Kidney epithelial cell (primary cell): ENCODE measurements around the gene SP5. TPM values are rescaled to one million over a fixed set of nuclear protein-coding genes. Genes with fewer than 3 reads are reported as not detected.
"Not testable (repeated sequence)": the region's sequence is repeated elsewhere in the genome, so short reads cannot be mapped to it uniquely, and the experiment has no call there.

Source experiments
- DNase-seq: peaks from one replicate; pipeline ENCODE4 v3.0.0-alpha.2; 2010; ENCODE audit warnings: low read depth
- H3K27me3 ChIP-seq: 2 replicates; pipeline ENCODE4 v1.6.0; 2011; ENCODE audit warnings: low read length; ENCODE audit not compliant: control insufficient read depth, insufficient read depth
- H3K36me3 ChIP-seq: 2 replicates; pipeline ENCODE4 v1.5.1; 2011; ENCODE audit warnings: low read length; ENCODE audit not compliant: control insufficient read depth, insufficient read depth
- H3K4me3 ChIP-seq: 2 replicates; pipeline ENCODE4 v1.5.1; 2011; ENCODE audit warnings: low read depth, mild to moderate bottlenecking, control low read depth, low read length
- total RNA-seq: library from RNA; depleted of rRNA; stranded (reverse); fragments of >200 nt; gene quantifications from 2 replicates; pipeline ENCODE4 v1.2.3, GENCODE V29; 2015
- TF ChIP-seq, protein P1 (sequence below): IDR thresholded peaks from 2 replicates; pipeline ENCODE4 v1.5.1; 2011; ENCODE audit warnings: mild to moderate bottlenecking, moderate library complexity, low read length, control low read depth, inconsistent platforms; ENCODE audit not compliant: insufficient read depth, poor library complexity, severe bottlenecking

The SP5 gene
- total RNA-seq, 1 donor from 2014 or later, result not detected

DNA sequence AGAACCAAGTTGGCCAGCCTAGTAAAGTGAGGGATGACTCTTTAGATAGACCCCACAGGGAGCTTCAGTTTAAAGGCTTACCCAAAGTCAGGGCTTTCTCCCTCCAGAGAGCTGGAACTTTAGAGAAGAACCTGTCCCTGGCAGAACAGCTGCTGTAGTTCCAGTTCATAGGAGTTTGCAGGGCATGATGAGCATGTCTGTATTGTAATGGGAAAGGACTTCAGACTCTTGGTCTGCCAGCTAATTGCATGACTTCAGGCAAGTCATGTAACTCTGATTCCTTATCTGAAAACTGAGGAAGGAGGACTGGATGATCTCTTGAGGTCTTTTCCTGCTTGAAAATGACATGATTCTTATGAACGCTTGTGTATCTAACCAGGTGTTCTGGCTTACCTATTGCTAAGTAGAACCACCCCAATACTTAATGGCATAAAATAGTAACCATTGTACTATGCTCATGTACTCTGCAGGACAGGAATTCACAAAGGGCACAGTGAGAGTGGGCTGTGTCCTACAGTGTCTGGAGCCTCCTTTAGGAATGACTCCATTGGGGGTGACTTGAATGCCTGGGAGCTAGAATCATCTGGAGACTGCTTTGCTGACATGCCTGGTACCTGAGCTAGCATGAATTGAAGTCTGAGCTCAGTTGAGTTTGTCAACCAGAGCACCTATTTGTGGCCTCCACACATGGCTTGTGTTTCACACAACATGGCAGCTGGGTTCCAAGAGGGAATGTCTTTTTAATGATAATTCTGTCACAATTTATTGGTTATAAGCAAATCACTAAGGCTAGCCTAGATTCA, 18.9 kb downstream of the SP5 start:
- TF ChIP-seq, protein P1, sequence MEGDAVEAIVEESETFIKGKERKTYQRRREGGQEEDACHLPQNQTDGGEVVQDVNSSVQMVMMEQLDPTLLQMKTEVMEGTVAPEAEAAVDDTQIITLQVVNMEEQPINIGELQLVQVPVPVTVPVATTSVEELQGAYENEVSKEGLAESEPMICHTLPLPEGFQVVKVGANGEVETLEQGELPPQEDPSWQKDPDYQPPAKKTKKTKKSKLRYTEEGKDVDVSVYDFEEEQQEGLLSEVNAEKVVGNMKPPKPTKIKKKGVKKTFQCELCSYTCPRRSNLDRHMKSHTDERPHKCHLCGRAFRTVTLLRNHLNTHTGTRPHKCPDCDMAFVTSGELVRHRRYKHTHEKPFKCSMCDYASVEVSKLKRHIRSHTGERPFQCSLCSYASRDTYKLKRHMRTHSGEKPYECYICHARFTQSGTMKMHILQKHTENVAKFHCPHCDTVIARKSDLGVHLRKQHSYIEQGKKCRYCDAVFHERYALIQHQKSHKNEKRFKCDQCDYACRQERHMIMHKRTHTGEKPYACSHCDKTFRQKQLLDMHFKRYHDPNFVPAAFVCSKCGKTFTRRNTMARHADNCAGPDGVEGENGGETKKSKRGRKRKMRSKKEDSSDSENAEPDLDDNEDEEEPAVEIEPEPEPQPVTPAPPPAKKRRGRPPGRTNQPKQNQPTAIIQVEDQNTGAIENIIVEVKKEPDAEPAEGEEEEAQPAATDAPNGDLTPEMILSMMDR, result no peak
- H3K4me3 ChIP-seq, result no peak overlapping the region
- DNase-seq, result no peak
- no peaks in the 10 kb centered on the region for H3K36me3 ChIP-seq
- H3K27me3 ChIP-seq, result no peaks in the 10 kb centered on the region

DNA sequence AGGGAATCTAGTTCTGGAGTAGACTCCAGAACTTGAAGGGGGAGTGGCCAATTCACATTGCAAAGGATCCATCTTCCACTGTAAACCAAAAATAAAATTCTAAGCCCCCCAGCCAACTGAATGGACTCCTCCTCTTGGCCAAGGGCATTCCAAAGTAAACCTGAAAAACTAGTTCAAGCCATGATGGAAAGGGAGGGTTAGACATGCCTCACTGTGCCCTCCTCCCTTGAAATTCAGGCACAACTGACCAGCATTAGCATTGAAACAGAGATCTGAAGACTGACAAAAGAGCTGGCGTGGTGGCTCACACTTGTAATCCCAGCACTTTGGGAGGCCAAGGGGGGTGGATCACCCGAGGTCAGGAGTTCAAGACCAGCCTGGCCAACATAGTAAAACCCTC, 19.5 kb downstream of the SP5 start:
- not testable (repeated sequence) for H3K36me3 ChIP-seq, H3K27me3 ChIP-seq, H3K4me3 ChIP-seq, DNase-seq

DNA sequence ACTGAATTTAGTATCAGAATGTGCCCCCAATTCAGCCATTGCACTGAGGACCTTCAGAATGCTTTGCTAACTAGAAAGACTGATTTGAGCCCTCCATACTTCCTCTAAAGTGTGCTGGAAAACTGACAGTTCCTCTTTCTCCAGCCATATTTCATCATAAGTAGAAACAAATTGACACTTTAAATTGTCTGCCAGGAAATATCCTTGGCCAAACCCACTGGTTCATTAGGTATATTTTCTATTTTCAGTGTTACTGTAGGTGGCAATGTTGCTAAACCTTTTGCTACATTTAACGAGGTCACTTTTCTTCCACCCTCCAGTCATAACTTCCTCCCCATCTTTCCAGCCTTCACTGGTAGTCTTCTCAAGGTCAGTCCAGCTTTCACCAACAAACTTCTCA, 21.5 kb downstream of the SP5 start:
- no peaks in the 10 kb centered on the region for H3K36me3 ChIP-seq
- no peaks in the 10 kb centered on the region for H3K27me3 ChIP-seq
- H3K4me3 ChIP-seq, result no peak overlapping the region
- no peak for DNase-seq
- TF ChIP-seq, protein P1, result no peak

GRCh38 chr2:170737406-170737805, 22.3 kb downstream of the SP5 start:
- Histone ChIP-seq H3K36me3 (no peaks in the 10 kb centered on the region), H3K27me3 (no peaks in the 10 kb centered on the region), H3K4me3 (no peak overlapping the region)
- TF ChIP-seq, protein P1, result no peak
- DNase-seq, result no peak

DNA sequence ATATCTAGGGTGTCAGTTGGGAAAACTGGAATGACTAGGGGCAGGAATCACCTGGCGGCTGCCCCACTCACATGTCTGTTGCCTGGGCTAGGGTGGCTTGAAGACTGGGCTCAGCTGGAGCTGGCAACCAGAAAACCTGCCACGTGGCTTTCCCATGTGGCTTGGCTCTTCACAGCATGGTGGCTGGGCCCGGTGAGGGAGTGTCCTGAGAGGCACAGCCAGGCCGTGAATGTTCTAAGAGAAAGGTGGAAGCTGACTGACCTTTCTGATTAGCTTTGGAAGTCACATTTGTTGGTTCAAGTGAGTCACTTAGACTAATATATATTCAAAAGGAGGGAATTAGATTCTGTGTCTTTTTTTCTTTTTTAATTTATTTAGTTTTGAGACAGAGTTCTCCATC, 22.7 kb downstream of the SP5 start:
- no peak overlapping the region for H3K4me3 ChIP-seq
- no peaks in the 10 kb centered on the region for H3K36me3 ChIP-seq
- TF ChIP-seq, protein P1, result no peak
- DNase-seq, result no peak
- H3K27me3 ChIP-seq, result no peaks in the 10 kb centered on the region

DNA sequence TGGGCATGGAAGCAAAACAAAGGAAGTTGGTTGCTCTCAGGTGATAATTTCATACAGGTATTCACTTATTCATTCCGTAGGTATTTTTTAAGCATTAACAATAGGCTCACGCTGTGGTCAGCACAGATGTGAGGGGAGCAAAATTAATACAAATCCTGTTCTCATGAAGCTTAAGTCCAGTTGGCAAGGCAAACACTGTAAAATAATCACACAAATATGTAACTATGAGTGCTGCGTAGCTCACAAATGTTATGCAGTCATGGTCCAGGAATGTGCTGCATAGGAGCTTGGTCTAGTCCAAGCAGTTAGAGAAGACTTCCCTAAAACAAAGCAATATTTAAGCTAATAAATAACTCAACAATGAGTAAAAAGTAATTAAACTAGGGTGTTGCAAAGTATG, 23.9 kb downstream of the SP5 start:
- DNase-seq, result peak; percentile 81
- TF ChIP-seq, protein P1, result no peak

More for the DNA sequence above, 23.9 kb downstream of the SP5 start:
- no peaks in the 10 kb centered on the region for H3K27me3 ChIP-seq
- H3K36me3 ChIP-seq, result no peaks in the 10 kb centered on the region
- no peak overlapping the region for H3K4me3 ChIP-seq
